ENCODE data around the gene ING4. TPM values are rescaled to one million over a fixed set of nuclear protein-coding genes. Genes with fewer than 3 reads are reported as not detected.

ING4 gene
- total and polyA plus RNA-seq, 2 donors (not counting 3 experiments of a cell fraction or from before 2014, with no cell fraction given): 34.7 to 52.0 TPM

DNA sequence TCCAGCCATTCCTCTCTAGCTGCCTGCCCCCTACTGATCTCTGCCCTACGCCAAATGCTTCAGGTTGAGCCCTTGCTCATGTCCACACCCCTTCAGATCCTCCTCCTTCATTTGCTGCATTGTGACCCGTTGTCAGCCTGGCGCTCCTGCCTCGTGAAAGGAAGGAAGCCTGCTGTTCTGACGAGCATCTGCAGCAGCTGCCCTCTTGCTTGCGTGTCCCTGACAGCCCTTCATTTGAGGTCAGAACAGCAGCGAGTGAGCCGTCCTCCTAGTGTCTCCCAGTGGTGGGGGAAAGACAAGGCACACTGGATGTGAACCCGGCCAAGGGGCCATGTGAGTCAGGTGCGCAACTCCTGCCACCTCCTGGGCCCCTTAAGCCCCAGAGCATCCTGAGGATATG lies 40.7 kb upstream of the ING4 start:
- ChIA-PET POLR2A (interaction anchor here (0.6 kb wide), 1 partner anchor 14 kb away, joined by 4 read pairs; the partner anchor contains the start of gene ZNF384), CTCF (no interaction called here)
- H3K27me3 ChIP-seq (ENCODE audit: control insufficient read depth in 2 of 2, insufficient read depth in 2 of 2, low read length in 2 of 2): peaks cover 29 to 39% of the 10 kb centered on the region in 2 experiments
- no peaks in the 10 kb centered on the region for H3K36me3 ChIP-seq (ENCODE audit: control insufficient read depth in 2 of 2, extremely low read depth in 1 of 2, insufficient read depth in 2 of 2, low read length in 2 of 2)
- H3K9me1 ChIP-seq (replicated peaks; ENCODE audit: control insufficient read depth, extremely low read depth, insufficient read depth, low read length): no peaks in the 10 kb centered on the region
- dilution Hi-C loops (cut with MboI; ENCODE audit: extremely low pct_ligation_motif_present, low sequenced_read_pairs): no loop called here
- no peak for FAIRE-seq
- intact Hi-C loops (cut with micrococcal nuclease): no loop called here
- no peak overlapping the region for H3K9ac ChIP-seq (replicated peaks; ENCODE audit: extremely low read depth, insufficient read depth, low read length)
- no peak for DNase-seq (ENCODE audit: low read depth, low spot score)
- TF ChIP-seq POLR2A (IDR thresholded peaks at IDR 0.05; ENCODE audit: low read depth, low read length): no peak
- TF ChIP-seq POLR2AphosphoS5 (IDR thresholded peaks at IDR 0.05; ENCODE audit: insufficient read depth, low read depth, low read length): no peak
- TF ChIP-seq JUN (IDR thresholded peaks at IDR 0.05; ENCODE audit: borderline replicate concordance, insufficient read depth, insufficient read length, low read depth): no peak
- TF ChIP-seq FOS (IDR thresholded peaks at IDR 0.05; ENCODE audit: borderline replicate concordance, insufficient read depth, low read length): no peak
- TF ChIP-seq, protein P1, sequence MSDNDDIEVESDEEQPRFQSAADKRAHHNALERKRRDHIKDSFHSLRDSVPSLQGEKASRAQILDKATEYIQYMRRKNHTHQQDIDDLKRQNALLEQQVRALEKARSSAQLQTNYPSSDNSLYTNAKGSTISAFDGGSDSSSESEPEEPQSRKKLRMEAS (IDR thresholded peaks at IDR 0.05; ENCODE audit: insufficient read depth, insufficient read length): no peak
- TF ChIP-seq MYC (IDR thresholded peaks at IDR 0.05; ENCODE audit: low read depth, low read length): no peak
- TF ChIP-seq, protein P2, sequence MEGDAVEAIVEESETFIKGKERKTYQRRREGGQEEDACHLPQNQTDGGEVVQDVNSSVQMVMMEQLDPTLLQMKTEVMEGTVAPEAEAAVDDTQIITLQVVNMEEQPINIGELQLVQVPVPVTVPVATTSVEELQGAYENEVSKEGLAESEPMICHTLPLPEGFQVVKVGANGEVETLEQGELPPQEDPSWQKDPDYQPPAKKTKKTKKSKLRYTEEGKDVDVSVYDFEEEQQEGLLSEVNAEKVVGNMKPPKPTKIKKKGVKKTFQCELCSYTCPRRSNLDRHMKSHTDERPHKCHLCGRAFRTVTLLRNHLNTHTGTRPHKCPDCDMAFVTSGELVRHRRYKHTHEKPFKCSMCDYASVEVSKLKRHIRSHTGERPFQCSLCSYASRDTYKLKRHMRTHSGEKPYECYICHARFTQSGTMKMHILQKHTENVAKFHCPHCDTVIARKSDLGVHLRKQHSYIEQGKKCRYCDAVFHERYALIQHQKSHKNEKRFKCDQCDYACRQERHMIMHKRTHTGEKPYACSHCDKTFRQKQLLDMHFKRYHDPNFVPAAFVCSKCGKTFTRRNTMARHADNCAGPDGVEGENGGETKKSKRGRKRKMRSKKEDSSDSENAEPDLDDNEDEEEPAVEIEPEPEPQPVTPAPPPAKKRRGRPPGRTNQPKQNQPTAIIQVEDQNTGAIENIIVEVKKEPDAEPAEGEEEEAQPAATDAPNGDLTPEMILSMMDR (IDR thresholded peaks at IDR 0.05; ENCODE audit: extremely low read depth in 1 of 2, insufficient read depth in 1 of 2, low read depth in 1 of 2, low read length in 2 of 2): no peak
- TF ChIP-seq GATA2 (IDR thresholded peaks at IDR 0.05; ENCODE audit: insufficient read depth, insufficient read length, low read depth, low read length): no peak
- TF ChIP-seq EZH2 (IDR thresholded peaks at IDR 0.05; ENCODE audit: borderline replicate concordance, low read depth, low read length, severe bottlenecking): no peak
- no peaks in the 10 kb centered on the region for H4K20me1 ChIP-seq (replicated peaks; ENCODE audit: control insufficient read depth, extremely low read depth, insufficient read depth, low read length)
- H2AFZ ChIP-seq (ENCODE audit: low read depth, low read length): no peak overlapping the region
- no peaks in the 10 kb centered on the region for H3K79me2 ChIP-seq (ENCODE audit: control insufficient read depth, insufficient read depth, low read length)
- H3K9me3 ChIP-seq (replicated peaks; ENCODE audit: control insufficient read depth, insufficient read depth, low read length): no peaks in the 10 kb centered on the region
- H3K27ac ChIP-seq (ENCODE audit: insufficient read depth, low read depth, low read length): no peak overlapping the region
- no TSS peak for BruUV-seq (replicated peaks)
- H3K4me2 ChIP-seq (ENCODE audit: insufficient read depth, low read length): no peak overlapping the region
- no peak overlapping the region for H3K4me3 ChIP-seq (replicated peaks in 1 of 3; ENCODE audit: insufficient read depth in 1 of 3, low read depth in 1 of 3, low read length in 3 of 3)
- peaks cover 4% of the 10 kb centered on the region for H3K4me1 ChIP-seq (ENCODE audit: control insufficient read depth, extremely low read depth, insufficient read depth, low read length)
